MM.1S (cell line): Measurements from ENCODE around the gene ARPIN.

ENCODE experiments used
- DNase-seq: peaks from one replicate; pipeline ENCODE4 v3.0.0-alpha.2; 2015
- H2AFZ ChIP-seq: fragments of 300-600 bp; sonication (generic); 2 replicates; pipeline ENCODE4 v1.6.0; 2016; ENCODE audit warnings: antibody characterized with exemption, low read length
- H3F3A ChIP-seq: fragments of 300-600 bp; sonication (generic); 2 replicates; pipeline ENCODE4 v1.6.1; 2016; ENCODE audit warnings: mild to moderate bottlenecking, antibody characterized with exemption, low read length, moderate library complexity, mixed read lengths; ENCODE audit not compliant: insufficient read depth
- H3K27ac ChIP-seq: fragments of 300-600 bp; sonication (generic); 2 replicates; pipeline ENCODE4 v1.5.1; 2016; ENCODE audit warnings: mild to moderate bottlenecking, low read length
- H3K27me3 ChIP-seq: fragments of 300-600 bp; sonication (generic); replicated peaks from 2 replicates; pipeline ENCODE4 v1.6.0; 2016; ENCODE audit warnings: low read length; ENCODE audit not compliant: insufficient read depth
- H3K36me3 ChIP-seq: fragments of 300-600 bp; sonication (generic); replicated peaks from 2 replicates; pipeline ENCODE4 v1.6.1; 2016; ENCODE audit warnings: mild to moderate bottlenecking, low read length, mixed read lengths; ENCODE audit not compliant: insufficient read depth
- H3K4me1 ChIP-seq: fragments of 300-600 bp; sonication (generic); 2 replicates; pipeline ENCODE4 v1.6.1; 2016; ENCODE audit warnings: low read length, mixed read lengths
- H3K4me2 ChIP-seq: fragments of 300-600 bp; sonication (generic); 2 replicates; pipeline ENCODE4 v1.6.0; 2016; ENCODE audit warnings: low read depth, low read length
- H3K4me3 ChIP-seq: fragments of 300-600 bp; sonication (generic); 2 replicates; pipeline ENCODE4 v1.5.1; 2016; ENCODE audit warnings: low read length, mixed read lengths
- H3K79me2 ChIP-seq: fragments of 300-600 bp; sonication (generic); 2 replicates; pipeline ENCODE4 v1.6.1; 2016; ENCODE audit warnings: mixed run types, low read length, mixed read lengths
- H3K9ac ChIP-seq: fragments of 300-600 bp; sonication (generic); 2 replicates; pipeline ENCODE4 v1.6.1; 2016; ENCODE audit warnings: low read length, mixed read lengths
- H3K9me2 ChIP-seq: fragments of 300-600 bp; sonication (generic); replicated peaks from 2 replicates; pipeline ENCODE4 v1.6.1; 2016; ENCODE audit warnings: mild to moderate bottlenecking, low read length, mixed read lengths; ENCODE audit not compliant: insufficient read depth
- H3K9me3 ChIP-seq: fragments of 300-600 bp; sonication (generic); replicated peaks from 2 replicates; pipeline ENCODE4 v1.6.1; 2016; ENCODE audit warnings: mild to moderate bottlenecking, low read length, mixed read lengths; ENCODE audit not compliant: insufficient read depth
- H4K20me1 ChIP-seq: fragments of 300-600 bp; sonication (generic); 2 replicates; pipeline ENCODE4 v1.6.1; 2016; ENCODE audit warnings: mild to moderate bottlenecking, low read length, moderate library complexity, mixed read lengths; ENCODE audit not compliant: insufficient read depth
- EZH2 ChIP-seq: fragments of 300-600 bp; sonication (generic); optimal IDR thresholded peaks from 2 replicates; pipeline ENCODE3; 2017; ENCODE audit warnings: low read depth, mild to moderate bottlenecking, antibody characterized with exemption, low read length, mixed read lengths
- EZH2phosphoT487 ChIP-seq: fragments of 300-600 bp; sonication (generic); IDR thresholded peaks from 2 replicates; pipeline ENCODE4 v1.6.1; 2018; ENCODE audit warnings: antibody characterized with exemption, low read length
- TF ChIP-seq, protein P1 (sequence below): fragments of 300-600 bp; sonication (generic); IDR thresholded peaks from 2 replicates; pipeline ENCODE4 v1.5.1; 2016; ENCODE audit warnings: antibody characterized with exemption, low read length, mixed read lengths

The ARPIN gene

GRCh38 chr15:89910891-89911626 lies 1.7 kb downstream of the ARPIN start:
- Histone ChIP-seq H3K27me3 (no peaks in the 10 kb centered on the region), H3K36me3 (no peaks in the 10 kb centered on the region), H4K20me1 (no peaks in the 10 kb centered on the region), H3K9ac (no peak overlapping the region), H3K4me1 (no peaks in the 10 kb centered on the region), H3K4me2 (no peak overlapping the region), H3K9me3 (no peaks in the 10 kb centered on the region), H3F3A (no peaks in the 10 kb centered on the region), H3K27ac (no peak overlapping the region), H2AFZ (no peak overlapping the region), H3K9me2 (no peaks in the 10 kb centered on the region), H3K4me3 (no peak overlapping the region), H3K79me2 (no peaks in the 10 kb centered on the region)
- DNase-seq: no peak
- no peak for TF ChIP-seq EZH2phosphoT487
- TF ChIP-seq, protein P1, sequence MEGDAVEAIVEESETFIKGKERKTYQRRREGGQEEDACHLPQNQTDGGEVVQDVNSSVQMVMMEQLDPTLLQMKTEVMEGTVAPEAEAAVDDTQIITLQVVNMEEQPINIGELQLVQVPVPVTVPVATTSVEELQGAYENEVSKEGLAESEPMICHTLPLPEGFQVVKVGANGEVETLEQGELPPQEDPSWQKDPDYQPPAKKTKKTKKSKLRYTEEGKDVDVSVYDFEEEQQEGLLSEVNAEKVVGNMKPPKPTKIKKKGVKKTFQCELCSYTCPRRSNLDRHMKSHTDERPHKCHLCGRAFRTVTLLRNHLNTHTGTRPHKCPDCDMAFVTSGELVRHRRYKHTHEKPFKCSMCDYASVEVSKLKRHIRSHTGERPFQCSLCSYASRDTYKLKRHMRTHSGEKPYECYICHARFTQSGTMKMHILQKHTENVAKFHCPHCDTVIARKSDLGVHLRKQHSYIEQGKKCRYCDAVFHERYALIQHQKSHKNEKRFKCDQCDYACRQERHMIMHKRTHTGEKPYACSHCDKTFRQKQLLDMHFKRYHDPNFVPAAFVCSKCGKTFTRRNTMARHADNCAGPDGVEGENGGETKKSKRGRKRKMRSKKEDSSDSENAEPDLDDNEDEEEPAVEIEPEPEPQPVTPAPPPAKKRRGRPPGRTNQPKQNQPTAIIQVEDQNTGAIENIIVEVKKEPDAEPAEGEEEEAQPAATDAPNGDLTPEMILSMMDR: no peak
- no peak for TF ChIP-seq EZH2

DNA sequence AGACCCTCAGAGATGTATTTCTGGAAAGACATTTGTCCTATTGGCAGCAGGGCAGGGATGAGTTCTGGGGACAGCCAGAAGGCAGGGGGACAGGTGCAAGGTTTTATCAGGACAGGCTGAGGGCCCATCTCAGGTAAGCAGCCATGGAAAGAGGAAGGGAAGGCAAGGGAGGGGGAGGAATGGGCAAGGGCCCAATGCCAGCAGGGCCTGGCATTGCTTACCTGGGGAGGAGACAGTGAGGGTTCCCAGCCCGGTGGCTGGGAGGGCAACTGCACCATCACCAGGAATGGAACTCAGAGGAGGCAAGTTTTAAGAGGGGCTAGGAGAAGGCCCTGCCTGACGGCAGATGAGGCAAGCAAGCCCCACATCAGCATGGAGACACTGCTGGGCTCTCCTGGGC lies 3.1 kb downstream of the ARPIN start:
- H3K79me2 ChIP-seq: no peaks in the 10 kb centered on the region
- H2AFZ ChIP-seq: no peak overlapping the region
- H3K27ac ChIP-seq: no peak overlapping the region
- H3F3A ChIP-seq: no peaks in the 10 kb centered on the region
- no peak overlapping the region for H3K4me2 ChIP-seq
- H3K36me3 ChIP-seq: no peaks in the 10 kb centered on the region
- TF ChIP-seq, protein P1: no peak
- TF ChIP-seq EZH2phosphoT487: no peak
- TF ChIP-seq EZH2: no peak
- H3K4me3 ChIP-seq: no peak overlapping the region
- H3K9me2 ChIP-seq: no peaks in the 10 kb centered on the region
- H3K9ac ChIP-seq: no peak overlapping the region
- H3K4me1 ChIP-seq: 0 out of 2 replicates have a peak, but pooled peaks cover 2% of the 10 kb centered on the region
- H4K20me1 ChIP-seq: no peaks in the 10 kb centered on the region
- no peak for DNase-seq
- no peaks in the 10 kb centered on the region for H3K9me3 ChIP-seq
- H3K27me3 ChIP-seq: no peaks in the 10 kb centered on the region

GRCh38 chr15:89908226-89908625 lies 4.5 kb downstream of the ARPIN start:
- 0 out of 2 replicates have a peak, but pooled peaks cover 4% of the 10 kb centered on the region for H3K4me1 ChIP-seq
- H3K9me2 ChIP-seq: no peaks in the 10 kb centered on the region
- TF ChIP-seq EZH2phosphoT487 (no peak), EZH2 (no peak)
- H3K36me3 ChIP-seq: no peaks in the 10 kb centered on the region
- no peak overlapping the region for H3K4me3 ChIP-seq
- no peak overlapping the region for H3K27ac ChIP-seq
- H4K20me1 ChIP-seq: no peaks in the 10 kb centered on the region
- H3K9me3 ChIP-seq: no peaks in the 10 kb centered on the region
- no peaks in the 10 kb centered on the region for H3K27me3 ChIP-seq
- H3K9ac ChIP-seq: no peak overlapping the region
- H2AFZ ChIP-seq: no peak overlapping the region
- no peak for DNase-seq
- no peaks in the 10 kb centered on the region for H3K79me2 ChIP-seq
- no peaks in the 10 kb centered on the region for H3F3A ChIP-seq
- H3K4me2 ChIP-seq: no peak overlapping the region

GRCh38 chr15:89907289-89907688 lies 5.5 kb downstream of the ARPIN start:
- Histone ChIP-seq H3K4me3 (no peak overlapping the region), H3K27ac (no peak overlapping the region), H3F3A (no peaks in the 10 kb centered on the region), H3K79me2 (no peaks in the 10 kb centered on the region), H4K20me1 (no peaks in the 10 kb centered on the region), H3K9me3 (no peaks in the 10 kb centered on the region), H3K9ac (no peak overlapping the region), H3K27me3 (no peaks in the 10 kb centered on the region), H3K4me2 (no peak overlapping the region), H3K9me2 (no peaks in the 10 kb centered on the region), H3K36me3 (no peaks in the 10 kb centered on the region), H2AFZ (no peak overlapping the region), H3K4me1 (0 out of 2 replicates have a peak, but pooled peaks cover 4% of the 10 kb centered on the region)
- TF ChIP-seq, protein P1: no peak
- TF ChIP-seq EZH2: no peak
- no peak for TF ChIP-seq EZH2phosphoT487
- no peak for DNase-seq
